ENCODE results near the gene SLC26A11.
"Not testable (repeated sequence)": the region's sequence is repeated elsewhere in the genome, so short reads cannot be mapped to it uniquely, and the experiment has no call there.

GRCh38 chr17:80275857-80276256, 55.6 kb downstream of the SLC26A11 start:
- not testable (repeated sequence) for TF ChIP-seq CTCF (IDR thresholded peaks at IDR 0.05); JUNB (IDR thresholded peaks at IDR 0.05); MAX (IDR thresholded peaks at IDR 0.05); PBX3 (IDR thresholded peaks at IDR 0.05); POLR2A (IDR thresholded peaks at IDR 0.05; ENCODE audit: low read length); CHD4 (IDR thresholded peaks at IDR 0.05; ENCODE audit: borderline replicate concordance); NR3C1 (IDR thresholded peaks at IDR 0.05); MAFK (IDR thresholded peaks at IDR 0.05; ENCODE audit: partially characterized antibody); CEBPB (IDR thresholded peaks at IDR 0.05); CHD2 (IDR thresholded peaks at IDR 0.05; ENCODE audit: low read length, partially characterized antibody)

Data from A549 (cell line).